NCI-H1694 treated with DMSO at 0.1 percent for 48 hours (cell line): ENCODE measurements around the gene ZNG1F.
"Not testable (repeated sequence)": the region's sequence is repeated elsewhere in the genome, so short reads cannot be mapped to it uniquely, and the experiment has no call there.

Source experiments
- DNase-seq: peaks from one replicate; lab custom pipeline; 2025; lab: John Stamatoyannopoulos, UW

Gene ZNG1F

GRCh38 chr9:41086215-41086614 lies 102.9 kb downstream of the ZNG1F start:
- not testable (repeated sequence) for DNase-seq

DNA sequence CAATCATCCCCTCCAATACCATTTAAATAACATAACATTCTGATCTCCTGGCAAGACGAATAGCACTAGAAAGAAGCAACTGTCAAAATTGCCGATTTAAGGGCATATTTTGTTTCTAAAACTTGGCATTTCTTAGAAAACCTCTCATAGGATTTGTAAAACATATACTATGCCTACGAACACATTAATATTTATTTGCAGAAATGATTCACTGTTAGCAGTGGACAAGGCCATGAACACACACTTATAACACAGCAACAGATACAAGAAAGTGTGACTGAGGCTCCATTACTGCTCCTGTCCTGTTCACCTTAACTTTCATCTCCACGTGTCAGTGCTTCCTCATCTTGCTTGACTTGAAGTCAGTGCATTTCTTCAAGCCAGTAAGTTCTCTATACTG lies 106.8 kb downstream of the ZNG1F start:
- DNase-seq: not testable (repeated sequence)
